HepG2 (cell line): ENCODE data around the gene WNT7A. TPM values are rescaled to one million over a fixed set of nuclear protein-coding genes. Genes with fewer than 3 reads are reported as not detected.

Experiments used
- ATAC-seq: fragments of 200-7000 bp; cut with Tn5 transposase; 3 replicates; pipeline ENCODE4 v1.9.1; 2020; ENCODE audit warnings: mild to moderate bottlenecking, moderate library complexity
- BruUV-seq: library from RNA; stranded (reverse); fragments of 400-500 nt; replicated peaks from 2 replicates; lab custom pipeline; 2021; lab: Mats Ljungman, UMichigan
- CTCF ChIA-PET: fragments of 300-600 bp; formaldehyde crosslinking; extraction: SDS; loops from one replicate; lab custom pipeline; 2021; ENCODE audit warnings: low total read pairs, inconsistent platforms, low intra/inter-chr PET ratio; lab: Yijun Ruan, JAX
- POLR2A ChIA-PET: fragments of 350-600 bp; sonication (Branson Sonifier 250); formaldehyde crosslinking; loops from one replicate; lab custom pipeline; 2020; ENCODE audit warnings: antibody characterized with exemption, inconsistent platforms; lab: Yijun Ruan, JAX
- DNase-seq: peaks from one replicate; pipeline ENCODE4 v3.0.0-alpha.2; 2015; ENCODE audit warnings: low spot score
- FAIRE-seq: peaks from 3 replicates; lab custom pipeline; 2011; peaks lifted over from hg19 to GRCh38; lab: Jason Lieb, UNC
- H2AFZ ChIP-seq: one replicate; pipeline ENCODE4 v1.6.1; 2011; ENCODE audit warnings: low read length, inconsistent platforms
- H3K27ac ChIP-seq: fragments of 300-600 bp; 3 replicates; pipeline ENCODE4 v1.8.0; 2011; ENCODE audit warnings: mixed run types, mild to moderate bottlenecking, mixed read lengths, low read length, inconsistent platforms; ENCODE audit not compliant: insufficient read depth; ENCODE audit errors: extremely low read length
- H3K27me3 ChIP-seq, 2 experiments: fragments of 200-600 bp in 1 of 2; 2 replicates in 1 of 2; 3 replicates in 1 of 2; pipeline versions ENCODE4 v1.6.0 to v1.8.0; 2011; ENCODE audit warnings: low read length in 2 of 2, mild to moderate bottlenecking in 2 of 2, moderate library complexity in 2 of 2, inconsistent platforms in 1 of 2; ENCODE audit not compliant: insufficient read depth in 2 of 2, control insufficient read depth in 1 of 2
- H3K36me3 ChIP-seq, 2 experiments: fragments of 200-600 bp in 1 of 2; replicated peaks in 1 of 2; 2 replicates in 1 of 2; 3 replicates in 1 of 2; pipeline versions ENCODE4 v1.5.1 to v1.8.0; 2011; ENCODE audit warnings: low read length in 2 of 2, inconsistent platforms in 1 of 2; ENCODE audit not compliant: insufficient read depth in 2 of 2, control insufficient read depth in 1 of 2
- H3K4me1 ChIP-seq: 2 replicates; pipeline ENCODE4 v1.5.1; 2012; ENCODE audit warnings: low read length, inconsistent platforms; ENCODE audit not compliant: insufficient read depth
- H3K4me2 ChIP-seq: 2 replicates; pipeline ENCODE4 v1.6.0; 2011; ENCODE audit warnings: low read depth, low read length, inconsistent platforms
- H3K4me3 ChIP-seq, 3 experiments: fragments of 200-600 bp in 1 of 3; sonication (generic), shearing (Covaris generic) in 1 of 3; replicated peaks in 1 of 3; 2 replicates each; pipeline ENCODE4 v1.5.1; 2011 to 2016; ENCODE audit warnings: low read length in 3 of 3, inconsistent platforms in 2 of 3, low read depth in 2 of 3, mild to moderate bottlenecking in 2 of 3, control low read depth in 1 of 3, mixed read lengths in 1 of 3; ENCODE audit not compliant: insufficient read depth in 1 of 3
- H3K79me2 ChIP-seq: one replicate; pipeline ENCODE4 v1.6.1; 2011; ENCODE audit warnings: low read length, inconsistent platforms; ENCODE audit not compliant: insufficient read depth
- H3K9ac ChIP-seq: 2 replicates; pipeline ENCODE4 v1.6.0; 2011; ENCODE audit warnings: mild to moderate bottlenecking, low read depth, low read length, inconsistent platforms; ENCODE audit not compliant: insufficient read depth
- H3K9me3 ChIP-seq: 2 replicates; pipeline ENCODE4 v1.5.1; 2012; ENCODE audit warnings: mild to moderate bottlenecking, low read length
- H4K20me1 ChIP-seq: 2 replicates; pipeline ENCODE4 v1.6.0; 2011; ENCODE audit warnings: inconsistent platforms, mild to moderate bottlenecking, low read length, moderate library complexity; ENCODE audit not compliant: insufficient read depth
- ATF1 ChIP-seq: IDR thresholded peaks from 2 replicates; pipeline ENCODE4 v1.6.1; 2016; ENCODE audit warnings: mild to moderate bottlenecking, control low read depth
- DMAP1 ChIP-seq: IDR thresholded peaks from 2 replicates; pipeline ENCODE4 v1.6.1; 2016
- DMTF1 ChIP-seq: sonication (generic); formaldehyde crosslinking; IDR thresholded peaks from 2 replicates; pipeline ENCODE4 v1.4.0; 2020; ENCODE audit warnings: mild to moderate bottlenecking, missing genetic modification reagents
- HMGA1 ChIP-seq: sonication (generic); formaldehyde crosslinking; conservative IDR thresholded peaks from 2 replicates; pipeline ENCODE4 v1.4.0; 2020; ENCODE audit warnings: missing genetic modification reagents
- KLF13 ChIP-seq: sonication (generic); formaldehyde crosslinking; IDR thresholded peaks from 2 replicates; pipeline ENCODE4 v1.4.0; 2020; ENCODE audit warnings: mild to moderate bottlenecking, missing genetic modification reagents
- NR3C1 ChIP-seq: sonication (generic); formaldehyde crosslinking; IDR thresholded peaks from 2 replicates; pipeline ENCODE4 v1.4.0; 2020; ENCODE audit warnings: missing genetic modification reagents
- PAF1 ChIP-seq: IDR thresholded peaks from 2 replicates; pipeline ENCODE4 v1.6.1; 2016; ENCODE audit warnings: missing genetic modification reagents, missing compliant biosample characterization
- RFX3 ChIP-seq: IDR thresholded peaks from 2 replicates; pipeline ENCODE4 v1.6.1; 2016; ENCODE audit warnings: missing biosample characterization, missing genetic modification reagents
- STAG1 ChIP-seq: sonication (generic); formaldehyde crosslinking; IDR thresholded peaks from 2 replicates; pipeline ENCODE4 v1.4.0; 2020; ENCODE audit warnings: missing genetic modification reagents
- XBP1 ChIP-seq: sonication (generic); formaldehyde crosslinking; IDR thresholded peaks from 2 replicates; pipeline ENCODE4 v1.5.0; 2020; ENCODE audit warnings: missing genetic modification reagents
- ZBTB10 ChIP-seq: sonication (generic); formaldehyde crosslinking; IDR thresholded peaks from 2 replicates; pipeline ENCODE4 v1.4.0; 2020; ENCODE audit warnings: missing genetic modification reagents, borderline replicate concordance
- ZBTB46 ChIP-seq: sonication (generic); formaldehyde crosslinking; IDR thresholded peaks from 2 replicates; pipeline ENCODE4 v1.4.0; 2020; ENCODE audit warnings: mild to moderate bottlenecking, missing genetic modification reagents, borderline replicate concordance
- ZFP36L2 ChIP-seq: sonication (generic); formaldehyde crosslinking; IDR thresholded peaks from 2 replicates; pipeline ENCODE4 v1.4.0; 2020; ENCODE audit warnings: missing genetic modification reagents
- ZNF33A ChIP-seq: sonication (generic); formaldehyde crosslinking; IDR thresholded peaks from 2 replicates; pipeline ENCODE4 v1.5.1; 2020; ENCODE audit warnings: missing genetic modification reagents, mild to moderate bottlenecking, moderate library complexity, borderline replicate concordance
- ZNF639 ChIP-seq: conservative IDR thresholded peaks from 2 replicates; pipeline ENCODE4 v1.6.1; 2018; ENCODE audit warnings: missing genetic modification reagents
- ZNF788 ChIP-seq: sonication (generic); formaldehyde crosslinking; IDR thresholded peaks from 2 replicates; pipeline ENCODE4 v1.5.0; 2020; ENCODE audit warnings: mild to moderate bottlenecking, missing genetic modification reagents, borderline replicate concordance
- WGBS: methylation state at CpG from one replicate; pipeline ENCODE4 v1.1.6; 2017; ENCODE audit warnings: low lambda C conversion rate; 5-methylcytosine and 5-hydroxymethylcytosine counted together
- in situ Hi-C: cut with HindIII; loops from 2 replicates; pipeline ENCODE4 v1.10.0; 2017; ENCODE audit warnings: low pct_unique_long_range_greater_than_20kb; ENCODE audit not compliant: extremely low pct_ligation_motif_present
- intact Hi-C: fragments of 100-400 bp; cut with micrococcal nuclease; formaldehyde crosslinking; loops from one replicate; pipeline ENCODE4 v1.10.0; 2022; ENCODE audit not compliant: unreplicated experiment
- polyA plus RNA-seq, 8 experiments: library from polyadenylated mRNA; depleted of rRNA in 3 of 8; stranded (reverse) in 7 of 8; unstranded in 1 of 8; fragments of >200 nt; fragmentation: Illumina TruSeq in 4 of 8; extraction: Trizol in 4 of 8; gene quantifications; 2 replicates each; pipeline versions ENCODE4 v1.2.1 to v1.2.3, GENCODE V29; 2011 to 2016; ENCODE audit warnings: low read depth in 4 of 8, missing spikeins in 1 of 8, mixed read lengths in 1 of 8; ENCODE audit not compliant: insufficient read depth in 1 of 8
- total RNA-seq, 5 experiments: library from RNA; depleted of rRNA; stranded (reverse); fragments of >200 nt; fragmentation: Illumina TruSeq; extraction: Trizol; gene quantifications; 2 replicates each; pipeline ENCODE4 v1.2.3, GENCODE V29; 2016; ENCODE audit warnings: low read depth in 1 of 5

The WNT7A gene
- total and polyA plus RNA-seq, 2 of the 13 experiments (the other 11 are each of a cell fraction or from before 2014, with no cell fraction given) = not detected

GRCh38 chr3:13877911-13878280 lies 2.0 kb downstream of the WNT7A start:
- H3K27ac ChIP-seq = no peak overlapping the region
- H3K9ac ChIP-seq = no peak overlapping the region
- intact Hi-C loops (no loop called here), in situ Hi-C loops (no loop called here)
- peaks cover 8 to 77% of the 10 kb centered on the region in 2 experiments; a peak in 4 of 5 replicates for H3K27me3 ChIP-seq
- CTCF ChIA-PET = no interaction called here
- 6% methylated on average over 6 of the region's 25 CpGs for WGBS
- H3K36me3 ChIP-seq = no peaks in the 10 kb centered on the region
- POLR2A ChIA-PET = no interaction called here
- no peak overlapping the region for H3K4me2 ChIP-seq
- BruUV-seq = no TSS peak
- no peaks in the 10 kb centered on the region for H3K4me1 ChIP-seq
- FAIRE-seq (no peak), ATAC-seq (no peak), DNase-seq (no peak)
- TF ChIP-seq NR3C1 (no peak), ZNF639 (no peak), ZBTB46 (CRISPR knock-in tag) (no peak), ZFP36L2 (no peak), KLF13 (CRISPR knock-in tag) (no peak), PAF1 (CRISPR knock-in tag) (no peak), DMTF1 (CRISPR knock-in tag) (no peak), ZNF788 (CRISPR knock-in tag) (no peak), ZNF33A (no peak), HMGA1 (no peak), DMAP1 (CRISPR knock-in tag) (no peak), ZBTB10 (no peak), STAG1 (no peak), XBP1 (CRISPR knock-in tag) (no peak), RFX3 (CRISPR knock-in tag) (no peak), ATF1 (no peak)
- no peaks in the 10 kb centered on the region for H3K79me2 ChIP-seq
- no peak overlapping the region for H3K4me3 ChIP-seq
- H3K9me3 ChIP-seq = no peaks in the 10 kb centered on the region
- H4K20me1 ChIP-seq = no peaks in the 10 kb centered on the region; the same call in 1 of the 2 replicates
- no peak overlapping the region for H2AFZ ChIP-seq
